ENCODE data around the gene NADK.
"Not testable (repeated sequence)": the region's sequence is repeated elsewhere in the genome, so short reads cannot be mapped to it uniquely, and the experiment has no call there.

GRCh38 chr1:1742529-1742928, 35.7 kb downstream of the NADK start:
- not testable (repeated sequence) for TF ChIP-seq CTCF (optimal IDR thresholded peaks at IDR 0.05 in 1 of 3, IDR thresholded peaks at IDR 0.05 in 1 of 3, conservative IDR thresholded peaks at IDR 0.05 in 1 of 3; ENCODE audit: extremely low read depth in 1 of 3, insufficient read depth in 2 of 3, low read length in 3 of 3); EZH2 (IDR thresholded peaks at IDR 0.05; ENCODE audit: low read length)
